Measurements from ENCODE around the gene NOTUM. TPM values are rescaled to one million over a fixed set of nuclear protein-coding genes. Genes with fewer than 3 reads are reported as not detected.

NOTUM gene
- total and polyA plus RNA-seq, 5 experiments from 2014 or later: not detected

- peak overlapping the region in 4 of 10 donors; percentile 49 to 77 (median 68) for H3K4me3 Mint-ChIP-seq
- no peaks in the 10 kb centered on the region for H3K9me3 Mint-ChIP-seq
- POLR2A ChIA-PET: interaction anchor here (0.8 to 3.3 kb wide), 15 partner anchors 9 to 302 kb away, joined by 3 to 22 read pairs (median 3); partner anchors contain the start of genes ARHGDIA, DCXR and PYCR1
- DNase-seq: peak in 1 of 10 donors; percentile 30
- peak overlapping the region in 1 of 10 donors; percentile 39 for H3K27ac Mint-ChIP-seq
- peak; percentile 38 to 54 for ATAC-seq
- H3K36me3 Mint-ChIP-seq: peaks cover 0 to 2% (median 0%) of the 10 kb centered on the region in 3 donors
- H3K27me3 Mint-ChIP-seq: peaks cover 0 to 19% (median 5%) of the 10 kb centered on the region in 5 donors
- peaks cover 6 to 29% (median 15%) of the 10 kb centered on the region in 4 donors for H3K4me1 Mint-ChIP-seq
Measured at GRCh38 chr17:81927152-81927652, 33.8 kb downstream of the NOTUM start.

- Mint-ChIP-seq H3K4me1 (peaks cover 6 to 30% (median 15%) of the 10 kb centered on the region in 4 donors), H3K36me3 (peaks cover 0 to 2% (median 0%) of the 10 kb centered on the region in 3 donors), H3K4me3 (peak overlapping the region; percentile 75 to 88 (median 80)), H3K9me3 (no peaks in the 10 kb centered on the region), H3K27me3 (peaks cover 0 to 19% (median 5%) of the 10 kb centered on the region in 5 donors), H3K27ac (peak overlapping the region; percentile 53 to 85 (median 83))
- DNase-seq (peak in 5 of 10 donors; percentile 31 to 75 (median 42)), ATAC-seq (peak; percentile 20 to 29)
- POLR2A ChIA-PET: interaction anchor here (0.8 to 3.3 kb wide), 13 partner anchors 9 to 303 kb away, joined by 3 to 22 read pairs (median 3); partner anchors contain the start of genes ARHGDIA and DCXR
Measured at GRCh38 chr17:81926451-81927151, 34.4 kb downstream of the NOTUM start.

GRCh38 chr17:81925860-81926450 is 35.0 kb downstream of the NOTUM start:
- DNase-seq: no peak
- peaks cover 0 to 2% (median 0%) of the 10 kb centered on the region in 3 donors for H3K36me3 Mint-ChIP-seq
- no peak for ATAC-seq

GRCh38 chr17:81924557-81925532 is 36.1 kb downstream of the NOTUM start:
- H3K27me3 Mint-ChIP-seq: peaks cover 0 to 12% (median 2%) of the 10 kb centered on the region in 5 donors
- peak overlapping the region; percentile 31 to 88 (median 78) for H3K4me3 Mint-ChIP-seq
- H3K4me1 Mint-ChIP-seq: peaks cover 6 to 35% (median 15%) of the 10 kb centered on the region in 4 donors
- peak overlapping the region in 6 of 10 donors; percentile 19 to 84 (median 38) for H3K27ac Mint-ChIP-seq
- POLR2A ChIA-PET: interaction anchor here (0.7 to 3.3 kb wide), 9 partner anchors 12 to 262 kb away, joined by 3 to 22 read pairs (median 4); partner anchors contain the start of genes ARHGDIA, NPB and PYCR1
- H3K36me3 Mint-ChIP-seq: peaks cover 0 to 2% (median 0%) of the 10 kb centered on the region in 3 donors
- no peak for ATAC-seq
- H3K9me3 Mint-ChIP-seq: no peaks in the 10 kb centered on the region
- DNase-seq: no peak

More at GRCh38 chr17:81925860-81926450, 35.0 kb downstream of the NOTUM start:
- Mint-ChIP-seq H3K27me3 (peaks cover 0 to 19% (median 4%) of the 10 kb centered on the region in 5 donors), H3K4me3 (peak overlapping the region; percentile 75 to 88 (median 80)), H3K27ac (peak overlapping the region; percentile 53 to 85 (median 83)), H3K4me1 (peaks cover 6 to 34% (median 15%) of the 10 kb centered on the region in 4 donors), H3K9me3 (no peaks in the 10 kb centered on the region)
- POLR2A ChIA-PET: interaction anchor here (0.7 to 3.3 kb wide), 10 partner anchors 10 to 263 kb away, joined by 3 to 22 read pairs (median 4); partner anchors contain the start of genes ARHGDIA, NPB and PYCR1

GRCh38 chr17:81923302-81924260 is 37.4 kb downstream of the NOTUM start:
- Mint-ChIP-seq H3K27ac (peak overlapping the region in 2 of 10 donors; percentile 31 to 52), H3K27me3 (peaks cover 0 to 2% (median 0%) of the 10 kb centered on the region in 5 donors), H3K36me3 (peaks cover 0 to 2% (median 0%) of the 10 kb centered on the region in 3 donors), H3K9me3 (no peaks in the 10 kb centered on the region), H3K4me3 (no peak overlapping the region), H3K4me1 (peaks cover 9 to 41% (median 20%) of the 10 kb centered on the region in 4 donors)
- no peak for DNase-seq
- POLR2A ChIA-PET: interaction anchor here (0.7 to 1.3 kb wide), 4 partner anchors 10 to 222 kb away, joined by 3 read pairs; no protein-coding TSS in a partner anchor
- no peak for ATAC-seq

- DNase-seq (no peak), ATAC-seq (no peak)
- peak overlapping the region in 2 of 10 donors; percentile 5 to 31 for H3K27ac Mint-ChIP-seq
- no peaks in the 10 kb centered on the region for H3K9me3 Mint-ChIP-seq
- POLR2A ChIA-PET: interaction anchor here (0.9 kb wide), 1 partner anchor 52 kb away, joined by 5 read pairs; the partner anchor contains the start of gene ARHGDIA
- peaks cover 0 to 2% (median 0%) of the 10 kb centered on the region in 3 donors for H3K36me3 Mint-ChIP-seq
- H3K4me3 Mint-ChIP-seq: no peak overlapping the region
- H3K27me3 Mint-ChIP-seq: no peaks in the 10 kb centered on the region
- peaks cover 12 to 48% (median 25%) of the 10 kb centered on the region in 4 donors for H3K4me1 Mint-ChIP-seq
Measured at GRCh38 chr17:81922566-81923301, 38.3 kb downstream of the NOTUM start.

- peaks cover 0 to 3% (median 0%) of the 10 kb centered on the region in 3 donors for H3K36me3 Mint-ChIP-seq
- H3K27me3 Mint-ChIP-seq: no peaks in the 10 kb centered on the region
- POLR2A ChIA-PET: interaction anchor here (0.9 kb wide), 1 partner anchor 51 kb away, joined by 5 read pairs; the partner anchor contains the start of gene ARHGDIA
- H3K27ac Mint-ChIP-seq: no peak overlapping the region
- H3K4me3 Mint-ChIP-seq: no peak overlapping the region
- no peaks in the 10 kb centered on the region for H3K9me3 Mint-ChIP-seq
- no peak for DNase-seq
- H3K4me1 Mint-ChIP-seq: peaks cover 15 to 51% (median 30%) of the 10 kb centered on the region in 4 donors
- no peak for ATAC-seq
Measured at GRCh38 chr17:81921996-81922565, 38.9 kb downstream of the NOTUM start.

- Mint-ChIP-seq H3K4me3 (no peak overlapping the region), H3K27ac (no peak overlapping the region)
- POLR2A ChIA-PET: no interaction called here
Measured at GRCh38 chr17:81921537-81921862, 39.5 kb downstream of the NOTUM start.

GRCh38 chr17:81920612-81921536 is 40.1 kb downstream of the NOTUM start:
- ATAC-seq: no peak
- DNase-seq: no peak
- no peaks in the 10 kb centered on the region for H3K9me3 Mint-ChIP-seq
- peaks cover 0 to 9% (median 0%) of the 10 kb centered on the region in 3 donors for H3K36me3 Mint-ChIP-seq
- POLR2A ChIA-PET: no interaction called here
- no peak overlapping the region for H3K27ac Mint-ChIP-seq
- peaks cover 12 to 56% (median 30%) of the 10 kb centered on the region in 4 donors for H3K4me1 Mint-ChIP-seq
- no peaks in the 10 kb centered on the region for H3K27me3 Mint-ChIP-seq
- H3K4me3 Mint-ChIP-seq: peak overlapping the region in 1 of 10 donors; percentile 25

More at GRCh38 chr17:81921537-81921862, 39.5 kb downstream of the NOTUM start:
- Mint-ChIP-seq H3K36me3 (peaks cover 0 to 7% (median 0%) of the 10 kb centered on the region in 3 donors), H3K4me1 (peaks cover 16 to 56% (median 33%) of the 10 kb centered on the region in 4 donors), H3K9me3 (no peaks in the 10 kb centered on the region), H3K27me3 (no peaks in the 10 kb centered on the region)
- DNase-seq: no peak
- ATAC-seq: no peak
